M059J (cell line): ENCODE results near the gene KNSTRN. TPM values are rescaled to one million over a fixed set of nuclear protein-coding genes. Genes with fewer than 3 reads are reported as not detected.

Experiments
- DNase-seq: peaks from one replicate; pipeline ENCODE4 v3.0.0-alpha.2; 2012; ENCODE audit warnings: low read depth
- total RNA-seq: library from RNA; depleted of rRNA; stranded (reverse); fragments of >200 nt; shearing (Covaris generic); gene quantifications from 2 replicates; pipeline ENCODE4 v1.2.3, GENCODE V29; 2014

Gene KNSTRN
- total RNA-seq, 1 experiment from 2014 or later = 91.7 TPM

DNA sequence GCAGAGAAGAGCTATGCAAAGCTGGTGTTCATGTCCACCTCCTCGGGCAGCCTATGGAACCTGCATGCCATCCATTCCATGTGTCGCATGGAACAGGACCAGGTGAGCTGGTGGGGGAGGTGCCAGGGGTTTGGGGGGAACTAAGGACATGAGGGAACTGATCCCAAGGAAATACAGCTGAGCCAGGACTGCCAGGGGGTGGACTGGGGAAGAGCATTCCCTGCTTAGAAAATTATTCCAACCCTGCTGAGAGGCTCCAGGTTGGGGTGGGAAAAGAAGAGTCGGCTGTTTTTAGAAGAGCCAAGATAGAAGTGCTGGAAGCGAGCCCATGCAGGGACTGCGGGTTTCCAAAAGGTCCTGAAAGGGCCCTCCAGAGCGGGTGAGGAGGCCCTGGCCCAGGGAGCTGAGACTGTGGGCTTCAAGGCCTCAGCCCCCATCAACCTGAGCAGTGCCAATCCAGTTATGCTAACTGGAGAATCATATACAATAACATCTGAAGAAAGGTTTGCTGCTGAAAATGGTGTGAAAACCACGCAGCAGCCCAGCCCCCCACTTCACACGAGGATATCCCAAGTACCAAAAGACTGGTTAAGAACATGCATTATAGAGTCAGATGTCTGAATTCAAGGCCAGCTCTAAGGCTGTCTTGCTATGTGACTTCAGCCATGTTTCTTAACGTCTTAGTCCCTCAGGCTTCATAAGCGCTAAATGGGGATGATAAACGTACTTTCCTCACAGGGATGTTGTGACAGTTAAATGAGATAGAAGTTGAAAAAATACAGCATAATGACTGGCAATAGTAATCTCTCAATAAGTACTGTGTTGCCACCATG lies 16.7 kb upstream of the KNSTRN start:
- DNase-seq = no peak

DNA sequence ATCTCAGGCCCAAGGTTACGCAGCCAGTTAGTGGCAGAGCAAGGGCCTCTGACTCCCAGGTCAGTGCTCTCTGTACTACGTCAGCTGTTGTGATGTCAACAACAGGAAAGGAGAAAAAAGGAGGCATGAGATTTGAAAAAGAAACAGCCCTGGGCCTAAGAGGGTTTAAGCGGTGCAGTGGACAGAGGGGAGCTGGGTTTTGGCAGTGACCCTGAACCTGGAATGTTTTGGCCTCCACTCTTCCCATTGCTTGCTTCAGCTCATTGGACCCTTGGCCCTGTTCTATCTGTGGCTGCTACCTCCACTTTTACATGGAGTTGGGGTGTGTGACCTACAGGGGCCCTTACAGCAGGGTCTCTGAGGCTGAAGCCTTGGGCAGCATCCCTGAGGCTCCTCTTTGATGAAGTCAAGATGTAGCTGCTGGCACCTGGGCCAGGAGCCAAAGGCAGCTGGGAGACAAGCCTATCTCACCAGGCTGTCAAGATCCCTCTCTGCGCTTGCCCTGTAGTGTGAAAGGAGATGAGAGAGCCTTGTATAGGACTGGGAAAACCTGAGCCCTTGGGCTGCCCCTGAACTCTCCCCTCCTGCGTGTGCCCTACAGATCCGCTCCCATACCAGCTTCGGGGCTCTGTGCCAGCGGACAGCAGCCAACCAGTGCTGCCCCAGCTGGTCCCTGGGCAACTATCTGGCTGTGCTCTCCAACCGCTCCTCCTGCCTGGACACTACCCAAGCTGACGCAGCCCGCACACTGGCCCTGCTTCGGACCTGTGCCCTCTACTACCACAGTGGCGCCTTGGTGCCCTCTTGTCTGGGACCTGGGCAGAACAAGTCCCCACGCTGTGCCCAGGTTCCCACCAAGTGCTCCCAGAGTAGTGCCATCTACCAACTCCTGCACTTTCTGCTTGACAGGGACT lies 15.8 kb upstream of the KNSTRN start:
- no peak for DNase-seq

DNA sequence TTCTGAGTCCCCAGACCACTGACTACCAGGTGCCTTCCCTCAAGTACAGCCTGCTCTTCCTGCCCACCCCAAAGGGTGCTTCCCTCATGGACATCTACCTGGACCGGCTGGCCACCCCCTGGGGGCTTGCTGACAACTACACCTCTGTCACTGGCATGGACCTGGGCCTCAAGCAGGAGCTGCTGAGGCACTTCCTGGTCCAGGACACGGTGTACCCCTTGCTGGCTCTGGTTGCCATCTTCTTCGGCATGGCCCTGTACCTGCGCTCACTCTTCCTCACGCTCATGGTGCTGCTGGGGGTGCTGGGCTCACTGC lies 15.2 kb upstream of the KNSTRN start:
- no peak for DNase-seq

DNA sequence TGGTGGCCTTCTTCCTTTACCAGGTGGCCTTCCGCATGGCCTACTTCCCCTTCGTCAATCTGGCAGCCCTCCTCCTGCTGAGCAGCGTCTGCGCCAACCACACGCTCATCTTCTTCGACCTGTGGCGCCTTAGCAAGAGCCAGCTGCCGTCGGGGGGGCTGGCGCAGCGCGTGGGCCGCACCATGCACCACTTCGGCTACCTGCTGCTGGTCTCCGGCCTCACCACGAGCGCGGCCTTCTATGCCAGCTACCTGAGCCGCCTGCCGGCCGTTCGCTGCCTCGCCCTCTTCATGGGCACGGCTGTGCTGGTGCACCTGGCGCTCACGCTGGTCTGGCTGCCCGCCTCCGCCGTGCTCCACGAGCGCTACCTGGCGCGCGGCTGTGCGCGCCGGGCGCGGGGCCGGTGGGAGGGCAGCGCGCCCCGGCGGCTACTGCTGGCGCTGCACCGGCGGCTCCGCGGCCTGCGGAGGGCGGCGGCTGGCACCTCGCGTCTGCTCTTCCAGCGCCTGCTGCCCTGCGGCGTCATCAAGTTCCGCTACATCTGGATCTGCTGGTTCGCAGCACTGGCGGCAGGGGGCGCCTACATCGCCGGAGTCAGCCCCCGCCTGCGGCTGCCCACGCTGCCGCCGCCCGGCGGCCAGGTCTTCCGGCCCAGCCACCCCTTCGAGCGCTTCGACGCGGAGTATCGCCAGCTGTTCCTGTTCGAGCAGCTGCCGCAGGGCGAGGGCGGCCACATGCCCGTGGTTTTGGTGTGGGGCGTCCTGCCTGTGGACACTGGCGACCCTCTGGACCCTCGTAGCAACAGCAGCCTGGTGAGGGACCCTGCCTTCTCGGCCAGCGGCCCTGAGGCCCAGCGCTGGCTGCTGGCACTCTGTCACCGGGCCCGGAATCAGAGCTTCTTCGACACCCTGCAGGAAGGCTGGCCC lies 14.6 kb upstream of the KNSTRN start:
- DNase-seq = peak; percentile 81

DNA sequence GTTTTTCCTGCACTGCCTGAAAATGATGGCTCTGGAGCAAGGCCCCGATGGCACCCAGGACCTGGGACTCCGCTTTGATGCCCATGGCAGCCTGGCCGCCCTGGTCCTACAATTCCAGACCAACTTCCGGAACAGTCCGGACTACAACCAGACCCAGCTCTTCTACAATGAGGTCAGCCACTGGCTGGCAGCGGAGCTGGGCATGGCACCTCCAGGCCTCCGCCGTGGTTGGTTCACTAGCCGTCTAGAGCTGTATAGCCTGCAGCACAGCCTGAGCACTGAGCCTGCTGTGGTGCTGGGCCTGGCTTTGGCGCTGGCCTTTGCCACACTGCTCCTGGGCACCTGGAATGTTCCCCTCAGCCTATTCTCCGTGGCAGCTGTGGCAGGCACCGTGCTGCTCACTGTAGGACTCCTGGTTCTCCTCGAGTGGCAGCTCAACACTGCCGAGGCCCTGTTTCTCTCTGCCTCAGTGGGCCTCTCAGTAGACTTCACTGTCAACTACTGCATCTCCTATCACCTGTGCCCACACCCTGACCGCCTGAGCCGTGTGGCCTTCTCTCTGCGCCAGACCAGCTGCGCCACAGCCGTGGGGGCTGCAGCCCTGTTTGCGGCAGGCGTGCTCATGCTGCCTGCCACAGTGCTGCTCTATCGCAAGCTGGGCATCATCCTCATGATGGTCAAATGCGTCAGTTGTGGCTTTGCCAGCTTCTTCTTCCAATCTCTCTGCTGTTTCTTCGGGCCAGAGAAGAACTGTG lies 13.6 kb upstream of the KNSTRN start:
- no peak for DNase-seq

DNA sequence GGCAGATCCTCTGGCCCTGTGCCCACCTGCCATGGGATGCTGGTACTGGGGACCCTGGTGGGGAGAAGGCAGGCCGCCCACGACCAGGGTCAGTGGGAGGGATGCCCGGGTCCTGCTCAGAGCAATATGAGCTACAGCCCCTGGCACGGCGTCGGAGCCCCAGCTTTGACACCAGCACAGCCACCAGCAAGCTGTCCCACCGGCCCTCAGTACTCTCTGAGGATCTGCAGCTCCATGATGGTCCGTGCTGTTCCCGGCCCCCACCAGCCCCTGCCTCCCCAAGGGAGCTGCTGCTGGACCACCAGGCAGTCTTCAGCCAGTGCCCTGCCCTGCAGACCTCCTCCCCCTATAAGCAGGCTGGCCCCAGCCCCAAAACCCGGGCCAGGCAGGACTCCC lies 13.0 kb upstream of the KNSTRN start:
- no peak for DNase-seq

DNA sequence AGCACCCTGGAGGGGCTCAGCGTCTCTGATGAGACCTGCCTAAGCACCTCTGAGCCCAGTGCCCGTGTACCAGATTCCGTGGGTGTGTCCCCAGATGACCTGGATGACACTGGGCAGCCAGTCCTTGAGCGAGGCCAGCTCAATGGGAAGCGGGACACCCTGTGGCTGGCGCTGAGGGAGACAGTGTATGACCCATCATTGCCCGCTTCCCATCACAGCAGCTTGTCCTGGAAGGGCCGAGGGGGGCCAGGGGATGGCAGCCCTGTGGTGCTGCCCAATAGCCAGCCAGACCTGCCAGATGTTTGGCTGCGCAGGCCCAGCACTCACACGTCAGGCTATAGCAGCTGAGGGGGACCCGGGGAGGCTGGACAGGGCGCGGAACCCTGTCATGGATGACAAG lies 12.6 kb upstream of the KNSTRN start:
- no peak for DNase-seq

DNA sequence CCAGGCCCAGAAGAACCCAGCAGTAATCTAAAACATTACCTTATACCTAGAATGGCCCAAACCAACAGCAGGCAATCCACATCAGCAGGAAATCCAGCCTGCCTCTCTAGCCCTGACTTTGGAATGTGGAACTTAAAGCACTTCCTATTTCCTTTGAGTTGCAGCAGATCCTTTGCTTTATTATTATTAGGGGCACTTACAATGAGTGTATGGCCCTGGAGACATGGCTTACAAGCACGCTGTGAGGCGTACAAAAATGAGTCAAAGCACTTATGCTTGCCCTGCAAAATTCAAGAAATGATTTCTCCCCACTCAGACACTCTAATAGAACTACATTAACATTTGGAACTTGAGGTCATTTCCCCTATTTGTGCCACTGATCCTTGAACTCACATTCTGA lies 9.5 kb upstream of the KNSTRN start:
- DNase-seq = no peak

DNA sequence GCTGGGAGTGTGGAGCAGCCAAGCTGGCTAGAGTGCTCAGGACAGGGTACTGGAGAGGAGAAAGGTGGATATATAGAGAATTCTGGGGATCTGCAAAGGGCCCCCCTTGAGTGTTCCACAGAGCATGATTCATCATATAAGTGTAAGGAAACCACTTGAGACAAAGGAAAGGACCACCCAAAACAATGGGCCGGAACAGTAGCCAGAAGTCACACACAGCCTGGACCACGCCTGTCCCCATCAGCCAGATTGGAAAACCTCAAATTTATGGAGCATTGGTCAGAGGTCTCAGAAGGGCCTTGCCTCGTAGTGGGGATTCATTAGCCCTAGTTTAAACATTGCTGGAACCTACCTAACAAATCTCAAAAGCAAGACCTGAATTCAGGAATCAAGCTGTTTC lies 4.9 kb upstream of the KNSTRN start:
- no peak for DNase-seq

DNA sequence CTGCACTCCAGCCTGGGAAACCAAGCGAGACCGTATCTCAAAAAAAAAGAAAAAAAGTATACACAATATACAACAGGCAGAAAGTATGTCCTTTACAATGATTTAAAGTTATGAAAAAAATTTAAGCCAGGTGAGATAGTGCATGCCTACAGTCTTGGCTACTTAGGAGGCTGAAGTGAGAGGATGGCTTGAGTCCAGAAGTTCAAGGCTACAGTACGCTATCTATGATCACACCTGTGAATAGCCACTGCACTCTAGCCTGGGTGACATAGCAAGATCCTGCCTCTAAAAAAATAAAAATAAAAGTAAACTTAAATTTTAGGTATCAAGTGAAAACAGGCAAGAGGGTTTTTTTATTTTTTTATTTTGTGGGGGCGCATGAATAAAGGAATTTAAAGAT lies 3.1 kb upstream of the KNSTRN start:
- DNase-seq = no peak

DNA sequence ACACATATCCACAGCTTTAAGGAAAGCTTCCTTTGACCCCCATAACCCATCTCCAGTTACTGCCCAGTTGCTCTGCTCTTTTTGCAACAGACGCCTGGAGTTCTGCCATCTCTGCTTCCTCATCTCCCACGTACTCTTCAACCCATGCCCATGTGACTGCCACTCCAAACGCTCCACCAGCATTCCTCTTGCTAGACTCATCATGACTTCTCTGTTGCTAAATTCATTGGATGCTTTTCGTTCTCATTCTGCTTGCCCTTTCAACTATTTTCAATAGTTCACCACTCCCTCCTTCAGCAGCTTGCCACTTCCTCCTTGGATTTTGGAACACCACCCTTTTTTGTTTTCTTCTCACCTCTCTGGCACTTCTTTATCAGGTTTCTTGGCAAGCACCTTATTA lies 2.7 kb upstream of the KNSTRN start:
- peak; percentile 90 for DNase-seq

DNA sequence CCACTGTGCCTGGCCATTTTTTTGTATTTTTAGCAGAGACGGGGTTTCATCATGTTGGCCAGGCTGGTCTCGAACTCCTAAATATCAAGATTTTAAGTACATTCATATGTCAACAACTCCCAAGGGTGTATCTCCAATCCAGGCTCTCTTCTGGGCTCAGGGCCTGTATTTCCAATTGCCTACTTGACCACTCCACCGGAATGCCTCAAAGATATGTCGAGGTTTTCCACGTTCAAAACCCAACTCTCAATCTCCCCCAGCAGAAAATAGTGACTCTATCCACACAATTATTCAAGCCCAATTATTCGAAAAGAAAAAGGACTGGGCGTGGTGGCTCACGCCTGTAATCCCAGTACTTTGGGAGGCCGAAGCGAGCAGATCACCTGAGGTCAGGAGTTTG lies 1.9 kb upstream of the KNSTRN start:
- no peak for DNase-seq

DNA sequence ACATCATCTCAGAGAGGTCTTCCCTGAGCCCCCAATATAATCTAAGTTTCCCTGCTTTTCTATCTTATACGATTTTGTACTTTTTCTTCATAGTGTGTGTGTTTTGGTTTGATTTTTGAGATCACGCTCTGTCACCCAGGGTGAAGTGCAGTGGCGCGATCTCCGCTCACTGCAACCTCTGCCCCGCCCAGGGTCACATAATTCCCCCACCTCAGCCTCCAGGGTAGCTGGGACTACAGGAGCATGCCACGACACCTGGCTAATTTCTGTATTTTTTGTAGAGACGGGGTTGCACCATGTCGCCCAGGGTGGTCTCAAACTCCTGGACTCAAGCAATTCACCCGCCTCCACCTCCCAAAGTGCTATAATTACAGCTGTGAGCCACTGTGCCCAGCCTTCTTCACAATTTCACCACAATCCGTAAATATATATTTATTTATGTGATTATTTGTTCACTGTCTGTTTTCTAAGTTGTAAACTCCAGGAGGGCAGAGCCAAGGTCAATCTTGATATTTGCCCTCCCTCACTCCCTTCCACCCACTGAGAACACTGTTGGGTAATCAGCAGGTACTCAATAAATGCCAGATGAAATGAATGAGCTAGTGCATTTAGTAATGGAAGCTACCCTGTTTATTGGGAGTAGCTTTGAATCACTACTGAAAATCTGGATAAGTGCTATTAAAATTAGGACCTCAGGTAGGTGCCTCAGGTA lies 547 bp upstream of the KNSTRN start:
- no peak for DNase-seq

DNA sequence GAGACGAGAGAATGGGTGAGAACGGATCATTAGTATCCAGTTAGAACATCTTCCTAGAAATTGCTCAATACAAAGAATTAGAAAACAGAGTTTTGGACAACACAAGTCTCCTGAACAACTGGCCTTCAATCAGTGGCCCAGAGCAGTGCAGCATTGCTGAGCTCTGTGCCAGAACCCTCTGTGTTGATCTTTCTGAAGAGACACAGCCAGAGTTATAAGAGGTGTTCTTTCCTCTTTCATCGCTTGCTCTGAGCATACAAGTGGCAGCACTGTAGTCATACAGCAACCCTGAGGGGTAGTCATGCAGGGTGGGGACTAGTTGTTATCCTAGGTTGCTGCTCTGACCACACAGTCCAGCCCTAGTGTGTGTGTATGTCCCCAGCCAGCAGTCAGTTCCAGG lies 4.0 kb downstream of the KNSTRN start:
- DNase-seq = no peak

DNA sequence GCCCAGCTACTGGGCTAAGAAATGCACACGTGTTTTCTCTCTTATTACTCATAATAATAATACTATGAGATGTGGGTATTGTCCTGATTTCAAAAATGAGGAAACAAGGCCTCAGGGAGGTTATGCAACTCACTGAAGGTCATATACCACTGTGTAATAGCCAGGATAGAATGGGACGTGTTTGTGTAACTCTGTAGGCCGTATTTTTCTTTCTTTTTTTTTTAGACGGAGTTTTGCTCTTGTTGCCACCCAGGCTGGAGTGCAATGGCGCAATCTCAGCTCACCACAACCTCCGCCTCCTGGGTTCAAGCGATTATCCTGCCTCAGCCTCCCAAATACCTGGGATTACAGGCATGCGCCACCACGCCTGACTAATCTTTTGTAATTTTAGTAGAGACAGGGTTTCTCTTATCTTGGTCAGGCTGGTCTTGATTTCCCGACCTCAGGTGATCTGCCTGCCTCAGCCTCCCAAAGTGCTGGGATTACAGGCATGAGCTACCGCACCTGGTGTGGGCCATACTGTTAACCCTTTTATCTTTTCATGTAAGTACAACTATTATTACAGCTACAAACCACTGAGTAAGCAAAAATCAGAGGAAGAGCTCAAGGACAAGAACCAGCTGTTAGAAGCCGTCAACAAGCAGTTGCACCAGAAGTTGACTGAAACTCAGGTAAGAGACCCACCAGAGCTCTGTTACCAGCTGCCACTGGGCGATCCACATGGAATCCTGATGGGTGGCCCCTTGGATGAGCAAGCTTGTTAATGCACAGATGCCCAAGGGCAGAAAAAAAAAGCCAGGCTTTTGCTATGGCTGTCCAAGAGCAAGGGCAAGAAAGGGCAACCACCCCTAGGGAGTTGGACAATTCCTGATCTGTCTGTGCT lies 6.7 kb downstream of the KNSTRN start:
- DNase-seq = no peak

DNA sequence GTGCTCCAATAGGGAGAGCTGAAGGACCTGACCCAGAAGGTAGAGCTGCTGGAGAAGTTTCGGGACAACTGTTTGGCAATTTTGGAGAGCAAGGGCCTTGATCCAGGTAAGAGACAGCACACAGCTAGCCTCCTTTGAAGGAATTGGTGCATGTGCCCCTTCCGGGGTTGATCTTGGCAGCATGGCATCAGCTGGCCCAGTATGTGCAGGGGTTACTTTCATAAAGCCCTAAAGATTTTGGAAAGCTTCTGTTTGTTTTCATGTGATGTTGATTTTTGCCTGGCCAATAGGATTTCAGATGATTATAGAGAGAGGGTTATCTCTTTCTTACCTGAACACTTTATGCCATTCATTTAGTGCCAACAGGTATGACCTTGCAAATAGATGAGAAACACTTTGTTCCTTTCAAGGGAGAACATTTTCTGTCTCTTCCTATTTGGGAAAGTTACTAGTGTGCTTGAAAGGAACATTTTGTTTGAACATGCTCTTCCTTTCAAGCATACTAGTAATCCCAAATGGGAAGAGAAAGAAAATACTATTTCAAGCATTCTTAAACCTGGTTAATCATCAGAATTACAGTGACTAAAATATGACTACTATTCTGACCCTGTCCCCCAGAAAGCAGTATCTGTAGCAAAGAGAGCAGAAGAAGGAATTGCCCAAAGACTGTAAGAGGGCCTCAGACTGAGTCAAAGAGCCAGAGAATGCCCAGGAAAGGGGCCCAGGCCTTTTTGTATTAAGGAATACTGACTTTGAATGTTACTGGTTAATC lies 7.5 kb downstream of the KNSTRN start:
- DNase-seq = no peak

DNA sequence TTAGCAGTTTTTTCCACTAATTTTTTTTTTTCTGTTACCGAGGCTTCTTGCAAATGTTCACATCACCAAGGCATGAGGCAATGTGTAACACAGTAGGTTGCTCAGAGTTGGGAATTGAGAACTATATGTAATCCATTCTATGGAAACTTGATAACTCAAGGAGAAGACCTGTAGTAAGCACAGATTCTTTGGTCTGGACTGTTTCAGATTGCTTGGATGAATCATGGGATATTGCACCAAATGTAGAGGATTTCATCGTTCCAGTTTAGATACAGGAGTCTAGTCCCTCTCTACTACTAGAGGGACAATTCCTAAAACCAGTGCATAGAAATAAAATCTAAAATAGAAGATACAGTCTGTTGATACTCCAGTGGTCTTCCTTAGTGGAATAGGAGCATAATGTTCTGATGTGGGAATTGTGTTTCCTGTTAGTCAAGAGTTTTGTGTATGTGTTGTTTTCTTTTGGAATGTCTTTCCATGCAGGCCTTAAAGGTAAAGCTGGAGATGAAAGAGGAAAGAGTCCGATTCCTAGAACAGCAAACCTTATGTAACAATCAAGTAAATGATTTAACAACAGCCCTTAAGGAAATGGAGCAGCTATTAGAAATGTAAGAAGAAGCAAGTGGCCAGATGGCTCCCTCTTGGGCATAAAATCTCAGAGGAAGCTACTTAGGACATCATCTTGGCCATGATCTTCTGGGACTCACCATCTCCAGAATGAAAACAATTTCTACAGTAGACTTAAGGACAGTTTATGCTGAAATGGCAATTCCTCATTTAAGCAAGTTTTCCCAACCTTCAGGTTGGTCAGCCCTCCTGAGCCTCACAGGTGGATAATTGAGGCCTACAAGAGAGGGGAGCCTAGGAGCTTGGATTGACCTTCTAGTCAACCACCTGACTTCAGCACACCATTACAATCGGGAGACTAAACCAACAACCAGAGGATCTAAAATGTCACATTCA lies 10.7 kb downstream of the KNSTRN start:
- DNase-seq = no peak
